ENCODE data around the gene EXOC6B.

The EXOC6B gene

DNA sequence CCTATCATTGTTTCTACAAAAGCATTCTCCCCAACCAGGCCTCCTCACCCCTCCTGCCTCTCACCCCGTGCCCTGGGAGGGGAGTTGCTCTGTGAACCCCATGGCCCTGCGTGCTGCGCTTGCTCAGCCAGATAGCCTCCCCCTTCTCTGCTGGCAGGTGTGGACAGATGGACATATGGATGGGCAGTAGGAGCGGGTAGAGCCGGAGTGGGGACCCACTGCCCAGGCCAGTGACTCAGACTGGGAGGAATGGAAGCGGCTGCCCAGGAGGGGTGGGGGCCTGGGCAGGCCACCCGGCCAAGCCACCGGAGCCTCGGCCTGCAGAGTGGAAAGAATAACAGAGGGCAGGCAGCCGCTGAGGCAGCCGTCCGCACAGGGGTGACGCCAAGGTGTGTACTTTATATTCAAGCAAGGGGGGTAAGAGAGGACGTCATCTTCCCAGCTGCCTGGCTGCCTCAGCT is 686.9 kb downstream of the EXOC6B start:
- CTCF ChIA-PET = interaction anchor here (1.4 to 1.8 kb wide), 3 partner anchors 11 to 578 kb away, joined by 3 to 6 read pairs (median 4); no protein-coding TSS in a partner anchor
- DNase-seq (ENCODE audit: extremely low spot score) = no peak
- POLR2A ChIA-PET = no interaction called here
- TF ChIP-seq, protein P1, sequence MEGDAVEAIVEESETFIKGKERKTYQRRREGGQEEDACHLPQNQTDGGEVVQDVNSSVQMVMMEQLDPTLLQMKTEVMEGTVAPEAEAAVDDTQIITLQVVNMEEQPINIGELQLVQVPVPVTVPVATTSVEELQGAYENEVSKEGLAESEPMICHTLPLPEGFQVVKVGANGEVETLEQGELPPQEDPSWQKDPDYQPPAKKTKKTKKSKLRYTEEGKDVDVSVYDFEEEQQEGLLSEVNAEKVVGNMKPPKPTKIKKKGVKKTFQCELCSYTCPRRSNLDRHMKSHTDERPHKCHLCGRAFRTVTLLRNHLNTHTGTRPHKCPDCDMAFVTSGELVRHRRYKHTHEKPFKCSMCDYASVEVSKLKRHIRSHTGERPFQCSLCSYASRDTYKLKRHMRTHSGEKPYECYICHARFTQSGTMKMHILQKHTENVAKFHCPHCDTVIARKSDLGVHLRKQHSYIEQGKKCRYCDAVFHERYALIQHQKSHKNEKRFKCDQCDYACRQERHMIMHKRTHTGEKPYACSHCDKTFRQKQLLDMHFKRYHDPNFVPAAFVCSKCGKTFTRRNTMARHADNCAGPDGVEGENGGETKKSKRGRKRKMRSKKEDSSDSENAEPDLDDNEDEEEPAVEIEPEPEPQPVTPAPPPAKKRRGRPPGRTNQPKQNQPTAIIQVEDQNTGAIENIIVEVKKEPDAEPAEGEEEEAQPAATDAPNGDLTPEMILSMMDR (IDR thresholded peaks at IDR 0.05; ENCODE audit: control extremely low read depth, extremely low read depth, low read depth, missing control alignments) = no peak

DNA sequence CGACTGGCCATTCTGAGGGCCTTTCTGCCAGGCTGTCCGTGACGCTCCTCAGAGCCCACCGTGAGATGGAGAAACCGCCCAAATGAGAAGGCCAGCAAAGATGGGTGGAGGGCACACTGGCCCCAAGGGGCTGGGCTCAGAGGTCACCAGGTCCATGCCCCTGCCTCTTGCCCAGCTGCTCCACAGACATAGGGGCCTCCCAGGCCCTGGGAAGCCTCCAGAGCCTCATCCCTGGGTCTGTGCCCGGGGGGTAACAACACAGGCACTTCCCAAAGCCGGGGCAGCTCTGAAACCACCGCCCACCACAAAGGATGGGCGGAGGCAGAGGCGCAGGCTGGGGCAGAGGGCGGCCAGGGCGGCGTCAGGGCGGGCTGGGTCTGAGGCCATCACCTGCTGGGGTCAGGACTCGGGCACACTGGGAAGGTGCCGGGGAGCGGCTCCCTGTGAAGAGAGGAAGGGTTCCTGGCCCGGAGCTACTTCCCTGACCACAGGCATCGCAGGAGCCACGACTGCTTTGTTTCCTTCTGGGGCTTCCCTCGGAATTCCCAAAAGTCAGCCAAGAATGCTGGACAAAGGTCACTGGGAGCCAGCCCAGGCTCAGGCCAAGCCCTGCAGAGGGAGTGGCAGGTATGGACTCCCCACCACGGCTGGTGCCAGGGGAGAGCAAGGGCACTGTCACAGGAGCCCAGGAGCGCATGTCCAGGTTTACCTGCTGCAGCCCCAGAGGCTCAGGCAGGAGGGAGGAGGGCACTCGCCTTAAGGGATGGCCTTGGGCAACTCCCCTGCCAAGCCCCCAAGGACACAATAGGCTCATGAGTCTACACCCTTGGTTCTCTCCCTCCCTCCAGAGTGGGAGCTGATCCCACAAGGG is 687.6 kb downstream of the EXOC6B start:
- TF ChIP-seq, protein P1 (IDR thresholded peaks at IDR 0.05; ENCODE audit: control extremely low read depth, extremely low read depth, low read depth, missing control alignments) = no peak
- ChIA-PET POLR2A (no interaction called here), CTCF (interaction anchor here (0.7 to 1.8 kb wide), 10 partner anchors 10 to 577 kb away, joined by 3 to 6 read pairs (median 4); no protein-coding TSS in a partner anchor)
- DNase-seq (ENCODE audit: extremely low spot score) = no peak

DNA sequence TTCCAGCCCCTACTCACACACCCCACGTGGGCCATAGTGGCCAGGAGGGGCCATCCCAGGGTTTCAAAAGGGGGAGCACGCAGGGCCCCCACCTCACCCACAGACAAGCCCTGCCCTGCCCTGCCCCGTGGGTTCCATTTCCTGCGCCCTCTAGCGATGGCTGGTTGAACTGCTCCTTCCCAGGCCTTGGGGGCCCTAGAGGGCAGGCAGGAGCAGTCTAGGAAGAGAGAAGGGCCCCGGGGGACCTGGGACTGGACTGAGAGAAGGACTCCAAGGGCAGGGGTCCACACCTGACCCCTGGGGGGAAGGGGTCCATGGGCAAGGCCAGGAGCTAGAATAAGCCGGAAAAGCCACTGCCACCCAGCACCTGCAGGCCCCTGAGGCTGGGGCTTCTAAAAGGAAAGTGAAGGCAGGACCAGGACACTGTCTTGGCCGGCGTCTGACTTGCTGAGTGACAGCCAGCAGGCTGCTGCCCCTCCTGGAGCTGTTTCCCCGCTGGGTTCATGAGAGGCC is 688.3 kb downstream of the EXOC6B start:
- TF ChIP-seq, protein P1 (IDR thresholded peaks at IDR 0.05; ENCODE audit: control extremely low read depth, extremely low read depth, low read depth, missing control alignments) = peak; percentile 98
- ChIA-PET POLR2A (no interaction called here), CTCF (interaction anchor here (0.7 to 1.6 kb wide), 10 partner anchors 9 to 576 kb away, joined by 3 to 6 read pairs (median 3); no protein-coding TSS in a partner anchor)
- peak; percentile 85 for DNase-seq (ENCODE audit: extremely low spot score)

DNA sequence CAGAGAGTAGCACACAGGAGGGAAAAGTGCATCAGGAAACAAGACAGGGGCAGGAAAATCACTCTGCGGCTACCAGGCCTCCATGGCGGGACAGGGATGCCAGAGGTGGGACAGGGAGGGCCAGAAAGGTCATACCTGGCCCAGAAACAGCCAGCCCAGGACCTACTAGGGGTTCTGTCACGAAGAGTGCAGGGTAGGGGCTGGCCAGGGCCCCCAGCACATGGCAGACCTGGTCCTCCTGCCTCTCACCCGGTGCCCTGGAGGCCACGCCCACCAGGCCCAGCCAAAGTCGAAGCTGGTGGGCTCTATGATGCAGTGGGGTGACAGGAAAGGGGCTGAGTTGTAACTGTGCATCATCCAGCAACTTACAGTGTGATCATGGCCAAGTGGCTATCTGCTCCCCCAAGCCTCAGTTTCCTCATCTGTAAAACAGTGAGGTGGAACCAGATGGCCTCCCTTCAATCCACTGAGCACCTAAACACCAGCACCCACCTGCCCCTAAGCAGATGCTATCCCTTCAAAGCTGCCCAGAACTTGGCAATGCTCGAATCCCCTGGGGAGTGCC is 688.8 kb downstream of the EXOC6B start:
- ChIA-PET CTCF (interaction anchor here (0.8 to 1.6 kb wide), 6 partner anchors 9 to 29 kb away, joined by 3 to 5 read pairs (median 4); no protein-coding TSS in a partner anchor), POLR2A (no interaction called here)
- TF ChIP-seq, protein P1 (IDR thresholded peaks at IDR 0.05; ENCODE audit: control extremely low read depth, extremely low read depth, low read depth, missing control alignments) = no peak
- DNase-seq (ENCODE audit: extremely low spot score) = no peak

DNA sequence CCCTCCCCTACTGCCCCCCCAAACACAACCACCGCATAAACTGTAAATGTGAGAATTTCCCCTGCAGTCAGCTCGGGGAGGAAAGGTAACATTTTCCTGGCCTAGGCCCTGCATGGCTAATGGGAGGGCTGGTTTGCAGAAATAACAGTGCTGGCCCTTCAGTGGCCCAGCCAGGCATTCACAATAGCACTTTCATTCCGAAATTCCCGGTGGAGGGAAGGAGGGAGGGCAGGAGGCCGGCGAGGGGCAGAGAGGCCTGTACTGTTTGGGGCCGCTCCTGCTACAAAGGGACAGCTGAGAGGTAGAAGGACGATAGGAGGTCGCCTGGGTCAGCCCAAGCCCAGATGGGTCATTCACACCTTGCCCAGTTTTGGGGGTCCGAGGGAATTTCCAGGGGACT is 689.5 kb downstream of the EXOC6B start:
- ChIA-PET CTCF (interaction anchor here (1.6 kb wide), 1 partner anchor 23 kb away, joined by 3 read pairs; no protein-coding TSS in a partner anchor), POLR2A (no interaction called here)
- DNase-seq (ENCODE audit: extremely low spot score) = no peak
- TF ChIP-seq, protein P1 (IDR thresholded peaks at IDR 0.05; ENCODE audit: control extremely low read depth, extremely low read depth, low read depth, missing control alignments) = no peak

DNA sequence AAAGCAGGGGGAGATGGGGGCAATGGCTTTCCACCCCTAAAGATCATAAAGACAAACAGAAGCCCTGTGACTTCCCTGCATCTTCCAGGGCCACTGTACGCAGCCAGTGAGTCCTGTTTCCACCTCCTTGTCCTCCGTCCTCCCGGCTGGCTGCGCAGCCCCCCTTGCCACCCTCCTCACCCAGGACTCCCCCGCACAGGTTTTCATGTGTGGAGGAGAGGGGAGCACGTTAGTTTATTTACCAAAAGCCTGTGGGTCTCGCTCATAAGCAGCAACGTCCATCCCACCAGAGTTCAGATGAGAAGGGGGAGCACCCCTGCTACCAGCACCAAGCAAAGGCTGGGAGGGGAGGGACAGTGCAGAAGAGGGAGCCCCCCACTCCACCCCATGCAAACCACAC is 689.9 kb downstream of the EXOC6B start:
- no peak for DNase-seq (ENCODE audit: extremely low spot score)
- ChIA-PET CTCF (interaction anchor here (1.6 kb wide), 1 partner anchor 23 kb away, joined by 3 read pairs; no protein-coding TSS in a partner anchor), POLR2A (no interaction called here)
- TF ChIP-seq, protein P1 (IDR thresholded peaks at IDR 0.05; ENCODE audit: control extremely low read depth, extremely low read depth, low read depth, missing control alignments) = no peak

Measured in GM10248 (cell line).